ENCODE data around the gene SMO. TPM values are rescaled to one million over a fixed set of nuclear protein-coding genes. Genes with fewer than 3 reads are reported as not detected.
A peak's percentile ranks its signal among the peaks of the same experiment; 100 is the strongest.

SMO gene
- total RNA-seq, 1 experiment from 2014 or later = 15.7 TPM

DNA sequence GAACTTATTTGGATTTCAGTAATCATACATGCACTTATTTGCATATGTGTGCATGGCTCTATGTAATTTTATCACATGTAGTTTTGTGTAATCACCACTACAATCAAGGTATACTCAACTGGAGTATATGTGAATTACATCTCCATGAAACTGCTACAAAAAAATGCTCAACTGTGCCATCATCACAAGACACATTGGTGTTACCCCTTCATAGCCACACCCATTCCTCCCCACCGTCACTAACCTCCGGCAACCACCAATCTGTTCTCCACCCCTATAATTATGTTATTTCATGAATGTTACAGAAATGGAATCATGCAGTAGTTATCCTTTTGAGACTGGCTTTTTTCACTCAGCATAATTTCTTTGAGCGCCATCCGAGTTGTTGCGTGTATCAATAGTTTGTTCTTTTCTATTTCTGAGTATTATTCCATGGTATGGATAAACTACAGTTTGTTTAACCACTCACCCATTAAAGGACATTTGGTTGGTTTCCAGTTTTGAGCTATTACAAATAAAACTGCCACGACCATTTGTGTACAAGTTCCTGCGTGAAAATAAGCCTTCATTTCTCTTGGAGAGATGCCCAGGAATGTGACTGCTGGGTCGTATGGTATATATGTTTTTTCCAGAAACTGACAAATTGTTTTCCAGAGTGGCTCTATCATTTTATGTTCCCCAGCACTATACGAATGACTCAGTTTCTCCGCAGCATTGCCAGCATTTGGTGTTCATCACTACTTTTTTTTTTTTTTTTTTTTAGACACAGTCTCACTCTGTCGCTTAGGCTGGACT, 11.3 kb upstream of the SMO start:
- BruUV-seq (replicated peaks) = no TSS peak
- H3K4me1 ChIP-seq (ENCODE audit: insufficient read depth, low read length) = no peaks in the 10 kb centered on the region
- H3K79me2 ChIP-seq (ENCODE audit: low read length) = no peaks in the 10 kb centered on the region
- ChIA-PET CTCF (interaction anchor here (0.7 kb wide), 1 partner anchor 603 kb away, joined by 14 read pairs; no protein-coding TSS in a partner anchor), POLR2A (ENCODE audit: unreplicated experiment) (no interaction called here)
- no peaks in the 10 kb centered on the region for H3K9me2 ChIP-seq (replicated peaks; ENCODE audit: low read length)
- no peaks in the 10 kb centered on the region for H3K36me3 ChIP-seq (ENCODE audit: low read depth, low read length)
- H2AFZ ChIP-seq (ENCODE audit: low read length) = no peak overlapping the region
- no peak; the same call in 1 of the 2 replicates for ATAC-seq
- H3F3A ChIP-seq (ENCODE audit: low read length, unreplicated experiment) = no peaks in the 10 kb centered on the region
- intact Hi-C loops (cut with micrococcal nuclease) = no loop called here
- no peaks in the 10 kb centered on the region for H3K27me3 ChIP-seq (ENCODE audit: low read length)
- H3K9ac ChIP-seq (ENCODE audit: low read length) = no peak overlapping the region
- no peak overlapping the region for H3K27ac ChIP-seq (ENCODE audit: low read length)
- no peaks in the 10 kb centered on the region for H3K9me3 ChIP-seq (ENCODE audit: low read length)
- no peak for DNase-seq
- no peaks in the 10 kb centered on the region for H4K20me1 ChIP-seq (ENCODE audit: low read length)
- no peak overlapping the region for H3K4me2 ChIP-seq (ENCODE audit: low read length)
- H3K4me3 ChIP-seq (ENCODE audit: low read length) = no peak overlapping the region
- TF ChIP-seq EZH2 (IDR thresholded peaks at IDR 0.05; ENCODE audit: low read length, unreplicated experiment) = no peak
- no peak for TF ChIP-seq EZH2phosphoT487 (IDR thresholded peaks at IDR 0.05; ENCODE audit: borderline replicate concordance, low read length)
- TF ChIP-seq, protein P1, sequence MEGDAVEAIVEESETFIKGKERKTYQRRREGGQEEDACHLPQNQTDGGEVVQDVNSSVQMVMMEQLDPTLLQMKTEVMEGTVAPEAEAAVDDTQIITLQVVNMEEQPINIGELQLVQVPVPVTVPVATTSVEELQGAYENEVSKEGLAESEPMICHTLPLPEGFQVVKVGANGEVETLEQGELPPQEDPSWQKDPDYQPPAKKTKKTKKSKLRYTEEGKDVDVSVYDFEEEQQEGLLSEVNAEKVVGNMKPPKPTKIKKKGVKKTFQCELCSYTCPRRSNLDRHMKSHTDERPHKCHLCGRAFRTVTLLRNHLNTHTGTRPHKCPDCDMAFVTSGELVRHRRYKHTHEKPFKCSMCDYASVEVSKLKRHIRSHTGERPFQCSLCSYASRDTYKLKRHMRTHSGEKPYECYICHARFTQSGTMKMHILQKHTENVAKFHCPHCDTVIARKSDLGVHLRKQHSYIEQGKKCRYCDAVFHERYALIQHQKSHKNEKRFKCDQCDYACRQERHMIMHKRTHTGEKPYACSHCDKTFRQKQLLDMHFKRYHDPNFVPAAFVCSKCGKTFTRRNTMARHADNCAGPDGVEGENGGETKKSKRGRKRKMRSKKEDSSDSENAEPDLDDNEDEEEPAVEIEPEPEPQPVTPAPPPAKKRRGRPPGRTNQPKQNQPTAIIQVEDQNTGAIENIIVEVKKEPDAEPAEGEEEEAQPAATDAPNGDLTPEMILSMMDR (conservative IDR thresholded peaks at IDR 0.05; ENCODE audit: low read depth, low read length) = no peak

DNA sequence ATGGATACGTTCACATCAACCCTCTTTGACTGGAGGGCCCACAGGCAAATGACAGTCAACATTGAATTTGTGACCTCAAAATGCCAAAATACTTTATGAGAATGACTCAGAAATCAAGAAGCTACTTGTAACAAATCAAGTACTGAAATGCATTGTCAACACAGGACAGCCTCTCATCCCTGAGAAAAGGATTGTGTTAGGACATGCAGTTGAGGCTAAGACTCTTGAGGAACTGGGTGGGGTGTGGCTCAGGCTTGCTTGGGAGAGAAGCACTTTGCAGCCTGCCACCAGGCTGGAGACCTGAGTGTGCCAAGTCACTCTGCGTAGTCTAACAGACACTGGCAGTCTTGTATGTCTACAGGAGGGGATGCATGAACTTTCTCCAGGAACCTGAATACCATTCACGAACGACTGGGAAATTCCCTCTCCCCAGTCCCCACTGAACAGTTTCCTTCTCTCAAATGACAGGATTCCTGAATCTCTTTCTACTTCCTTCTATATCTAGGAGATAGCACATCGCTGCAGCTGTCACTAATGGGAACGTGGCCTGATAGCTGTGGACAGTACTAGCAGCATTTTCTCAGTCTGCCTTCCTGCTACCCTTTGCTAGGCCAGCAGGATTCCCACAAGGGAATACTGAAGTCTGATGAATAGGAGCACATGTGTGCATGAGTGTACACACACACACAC, 3.3 kb upstream of the SMO start:
- Histone ChIP-seq H2AFZ (ENCODE audit: low read length) (no peak overlapping the region), H3K4me3 (ENCODE audit: low read length) (no peak overlapping the region), H3F3A (ENCODE audit: low read length, unreplicated experiment) (no peaks in the 10 kb centered on the region), H3K27ac (ENCODE audit: low read length) (no peak overlapping the region), H3K27me3 (ENCODE audit: low read length) (no peaks in the 10 kb centered on the region), H3K36me3 (ENCODE audit: low read depth, low read length) (no peaks in the 10 kb centered on the region), H3K9me2 (replicated peaks; ENCODE audit: low read length) (no peaks in the 10 kb centered on the region), H3K79me2 (ENCODE audit: low read length) (peaks cover 5% of the 10 kb centered on the region; the same call in 1 of the 2 replicates), H3K9ac (ENCODE audit: low read length) (no peak overlapping the region), H3K4me2 (ENCODE audit: low read length) (no peak overlapping the region), H3K4me1 (ENCODE audit: insufficient read depth, low read length) (peaks cover 8% of the 10 kb centered on the region; the same call in 1 of the 2 replicates), H3K9me3 (ENCODE audit: low read length) (no peaks in the 10 kb centered on the region), H4K20me1 (ENCODE audit: low read length) (no peaks in the 10 kb centered on the region)
- POLR2A ChIA-PET (ENCODE audit: unreplicated experiment) = no interaction called here
- intact Hi-C loops (cut with micrococcal nuclease) = no loop called here
- TF ChIP-seq EZH2 (IDR thresholded peaks at IDR 0.05; ENCODE audit: low read length, unreplicated experiment) (no peak), EZH2phosphoT487 (IDR thresholded peaks at IDR 0.05; ENCODE audit: borderline replicate concordance, low read length) (no peak)
- TF ChIP-seq, protein P1 (conservative IDR thresholded peaks at IDR 0.05; ENCODE audit: low read depth, low read length) = no peak
- ATAC-seq (peak; percentile 10; the same call in 1 of the 2 replicates), DNase-seq (peak; percentile 22)
- CTCF ChIA-PET = no interaction called here
- no TSS peak for BruUV-seq (replicated peaks)
